Measurements from ENCODE around the gene XYLT1. TPM values are rescaled to one million over a fixed set of nuclear protein-coding genes. Genes with fewer than 3 reads are reported as not detected.

The XYLT1 gene
- total RNA-seq, 1 experiment from 2014 or later: 7.5 TPM

GRCh38 chr16:17259751-17260270 lies 210.9 kb downstream of the XYLT1 start:
- Mint-ChIP-seq H3K4me1 (ENCODE audit: low read depth, unreplicated experiment) (no peaks in the 10 kb centered on the region), H3K27ac (ENCODE audit: unreplicated experiment) (no peak overlapping the region), H3K36me3 (ENCODE audit: insufficient read depth, unreplicated experiment) (no peaks in the 10 kb centered on the region), H3K4me3 (ENCODE audit: low read depth, unreplicated experiment) (no peak overlapping the region), H3K27me3 (ENCODE audit: unreplicated experiment) (no peaks in the 10 kb centered on the region), H3K9me3 (ENCODE audit: low read depth, unreplicated experiment) (peaks cover 2% of the 10 kb centered on the region)
- DNase-seq: no peak
- BruUV-seq (replicated peaks): no TSS peak
- intact Hi-C loops (cut with micrococcal nuclease; ENCODE audit: unreplicated experiment): no loop called here
- no peak for TF ChIP-seq CTCF (IDR thresholded peaks at IDR 0.05; ENCODE audit: unreplicated experiment)
- CTCF ChIA-PET: no interaction called here

- Mint-ChIP-seq H3K27ac (ENCODE audit: unreplicated experiment) (no peak overlapping the region), H3K9me3 (ENCODE audit: low read depth, unreplicated experiment) (peaks cover under 1% of the 10 kb centered on the region), H3K4me1 (ENCODE audit: low read depth, unreplicated experiment) (no peaks in the 10 kb centered on the region), H3K4me3 (ENCODE audit: low read depth, unreplicated experiment) (no peak overlapping the region), H3K36me3 (ENCODE audit: insufficient read depth, unreplicated experiment) (no peaks in the 10 kb centered on the region), H3K27me3 (ENCODE audit: unreplicated experiment) (no peaks in the 10 kb centered on the region)
- no peak for TF ChIP-seq CTCF (IDR thresholded peaks at IDR 0.05; ENCODE audit: unreplicated experiment)
- CTCF ChIA-PET: no interaction called here
- BruUV-seq (replicated peaks): no TSS peak
- DNase-seq: no peak
- intact Hi-C loops (cut with micrococcal nuclease; ENCODE audit: unreplicated experiment): no loop called here
Measured at GRCh38 chr16:17258848-17259713, 211.7 kb downstream of the XYLT1 start.

DNA sequence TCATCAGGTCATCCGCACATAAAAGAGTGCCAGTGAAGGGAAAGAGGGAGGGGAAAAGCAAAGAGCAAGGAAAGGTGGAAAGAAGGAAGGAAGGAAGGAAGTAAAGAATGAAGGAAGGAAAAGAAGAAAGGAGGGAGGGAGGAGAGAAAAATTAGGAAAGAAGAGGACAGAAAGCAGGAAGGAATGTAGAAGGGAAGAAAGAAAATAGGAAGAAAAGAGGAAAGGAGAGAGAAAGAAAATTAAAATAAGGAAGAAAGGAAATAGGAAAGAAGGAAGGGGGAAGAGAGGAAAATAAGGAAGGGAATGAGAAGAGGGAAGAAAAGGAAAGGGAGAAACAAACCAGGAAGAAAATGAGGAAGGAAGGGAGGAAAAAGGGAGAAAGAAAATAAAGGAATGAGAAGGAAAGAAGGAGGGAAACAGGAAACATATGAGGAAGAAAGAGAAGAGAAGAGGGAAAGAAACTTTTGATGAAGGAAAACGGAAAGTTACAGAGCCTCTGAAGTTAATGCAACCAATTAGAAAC lies 212.6 kb downstream of the XYLT1 start:
- Mint-ChIP-seq H3K4me1 (ENCODE audit: low read depth, unreplicated experiment) (no peaks in the 10 kb centered on the region), H3K4me3 (ENCODE audit: low read depth, unreplicated experiment) (no peak overlapping the region), H3K9me3 (ENCODE audit: low read depth, unreplicated experiment) (no peaks in the 10 kb centered on the region), H3K27ac (ENCODE audit: unreplicated experiment) (no peak overlapping the region), H3K36me3 (ENCODE audit: insufficient read depth, unreplicated experiment) (no peaks in the 10 kb centered on the region), H3K27me3 (ENCODE audit: unreplicated experiment) (no peaks in the 10 kb centered on the region)
- no peak for TF ChIP-seq CTCF (IDR thresholded peaks at IDR 0.05; ENCODE audit: unreplicated experiment)
- CTCF ChIA-PET: interaction anchor here (0.6 kb wide), 1 partner anchor 58 kb away, joined by 6 read pairs; no protein-coding TSS in a partner anchor
- no TSS peak for BruUV-seq (replicated peaks)
- intact Hi-C loops (cut with micrococcal nuclease; ENCODE audit: unreplicated experiment): no loop called here
- no peak for DNase-seq

DNA sequence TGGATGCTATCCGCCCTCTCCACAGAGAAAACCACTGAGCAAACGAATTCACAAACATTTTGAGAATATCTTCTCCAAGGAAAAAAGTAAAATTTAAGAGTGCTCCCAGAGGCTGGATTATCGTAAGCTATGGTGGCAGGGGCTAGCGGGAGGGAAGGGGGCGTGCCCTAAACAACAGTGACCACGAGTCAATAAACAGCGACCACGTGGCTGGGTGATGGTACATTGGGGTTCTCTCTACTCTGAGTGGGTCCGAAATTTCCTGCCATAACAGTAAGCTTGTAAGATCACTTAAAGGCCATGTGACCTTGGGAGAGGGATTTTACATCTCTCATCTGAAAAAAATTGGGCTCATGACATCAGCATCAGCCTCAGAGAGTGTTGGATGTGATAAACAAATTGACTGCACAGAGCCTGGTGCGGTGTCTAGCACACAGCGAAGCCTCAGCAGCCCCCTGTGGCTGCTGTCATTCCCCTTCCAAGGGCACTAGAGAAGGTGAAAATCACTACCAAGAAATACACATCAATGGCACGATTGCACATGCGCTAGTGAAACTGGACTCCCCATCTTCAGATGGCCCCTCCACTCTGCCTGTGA lies 213.2 kb downstream of the XYLT1 start:
- no peaks in the 10 kb centered on the region for H3K9me3 Mint-ChIP-seq (ENCODE audit: low read depth, unreplicated experiment)
- no peak overlapping the region for H3K27ac Mint-ChIP-seq (ENCODE audit: unreplicated experiment)
- no peaks in the 10 kb centered on the region for H3K4me1 Mint-ChIP-seq (ENCODE audit: low read depth, unreplicated experiment)
- CTCF ChIA-PET: interaction anchor here (0.6 to 0.8 kb wide), 2 partner anchors 23 to 57 kb away, joined by 3 to 6 read pairs; no protein-coding TSS in a partner anchor
- H3K27me3 Mint-ChIP-seq (ENCODE audit: unreplicated experiment): no peaks in the 10 kb centered on the region
- no peak overlapping the region for H3K4me3 Mint-ChIP-seq (ENCODE audit: low read depth, unreplicated experiment)
- no peak for DNase-seq
- BruUV-seq (replicated peaks): no TSS peak
- intact Hi-C loops (cut with micrococcal nuclease; ENCODE audit: unreplicated experiment): no loop called here
- no peaks in the 10 kb centered on the region for H3K36me3 Mint-ChIP-seq (ENCODE audit: insufficient read depth, unreplicated experiment)
- no peak for TF ChIP-seq CTCF (IDR thresholded peaks at IDR 0.05; ENCODE audit: unreplicated experiment)
